HG03175 (cell line): Measurements from ENCODE around the gene SRC.

ENCODE experiments used
- ATAC-seq: cut with Tn5 transposase; IDR thresholded peaks from one replicate; pipeline ENCODE4 v1.9.1; 2021; ENCODE audit warnings: mild to moderate bottlenecking, moderate library complexity; ENCODE audit not compliant: unreplicated experiment

Gene SRC

GRCh38 chr20:37379967-37380828 lies 34.3 kb downstream of the SRC start:
- no peak for ATAC-seq

GRCh38 chr20:37380864-37381579 lies 35.1 kb downstream of the SRC start:
- ATAC-seq: no peak

- no peak for ATAC-seq
Observed at GRCh38 chr20:37381621-37382471, 35.9 kb downstream of the SRC start.

DNA sequence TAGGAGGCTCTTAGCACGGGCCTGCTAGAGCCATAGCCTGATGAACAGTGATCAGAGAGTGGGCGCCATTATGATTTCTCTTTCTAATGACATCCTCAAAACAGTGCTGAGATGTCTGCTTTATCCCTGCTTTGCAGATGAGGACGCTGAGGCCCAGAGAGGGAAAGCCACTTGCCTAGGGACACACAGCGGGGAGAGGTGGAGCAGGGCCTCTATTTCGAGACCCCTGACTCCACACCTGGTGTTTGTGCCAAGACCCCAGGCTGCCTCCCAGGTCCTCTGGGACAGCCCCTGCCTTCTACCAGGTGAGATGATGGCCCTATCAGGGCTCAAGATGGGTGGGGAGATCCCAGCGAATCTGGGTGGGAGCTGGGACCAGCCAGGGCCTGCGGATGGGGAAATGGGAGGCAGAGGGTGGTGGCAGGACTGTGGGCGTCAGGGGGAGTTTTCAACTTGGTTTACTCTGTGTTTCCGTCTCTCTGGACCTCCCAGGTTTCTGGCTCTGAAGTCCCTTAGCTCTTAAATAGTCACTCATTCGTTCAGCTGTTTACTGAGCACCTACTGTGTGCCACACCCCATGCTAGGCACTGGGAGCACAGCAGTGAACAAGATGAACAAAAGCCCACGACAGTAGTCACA lies 36.7 kb downstream of the SRC start:
- ATAC-seq: no peak

- no peak for ATAC-seq
Observed at GRCh38 chr20:37383229-37383989, 37.5 kb downstream of the SRC start.

DNA sequence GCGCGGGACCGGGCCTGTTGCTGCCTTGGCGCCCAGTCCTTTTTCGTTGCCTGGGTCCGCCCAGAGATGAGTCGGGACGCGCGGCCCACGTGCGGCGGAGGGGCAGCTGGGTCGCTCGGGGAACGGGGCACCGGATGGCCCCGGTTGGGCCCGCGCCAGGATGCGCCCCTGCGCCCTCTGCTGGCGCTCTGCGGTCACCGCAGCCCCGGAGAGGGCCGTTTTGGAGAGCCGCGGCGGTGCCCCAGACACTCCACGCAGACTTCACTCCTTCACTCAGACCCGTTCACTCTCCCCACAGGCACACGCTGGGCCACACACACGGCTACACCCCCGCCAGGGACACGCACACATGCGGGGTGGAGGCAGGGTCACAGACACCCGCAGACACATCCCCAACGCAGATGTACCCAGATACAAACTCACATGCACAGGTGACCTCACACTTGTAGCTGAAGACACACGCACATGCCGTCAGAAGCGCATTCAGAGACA lies 38.8 kb downstream of the SRC start:
- peak; percentile 66 for ATAC-seq

DNA sequence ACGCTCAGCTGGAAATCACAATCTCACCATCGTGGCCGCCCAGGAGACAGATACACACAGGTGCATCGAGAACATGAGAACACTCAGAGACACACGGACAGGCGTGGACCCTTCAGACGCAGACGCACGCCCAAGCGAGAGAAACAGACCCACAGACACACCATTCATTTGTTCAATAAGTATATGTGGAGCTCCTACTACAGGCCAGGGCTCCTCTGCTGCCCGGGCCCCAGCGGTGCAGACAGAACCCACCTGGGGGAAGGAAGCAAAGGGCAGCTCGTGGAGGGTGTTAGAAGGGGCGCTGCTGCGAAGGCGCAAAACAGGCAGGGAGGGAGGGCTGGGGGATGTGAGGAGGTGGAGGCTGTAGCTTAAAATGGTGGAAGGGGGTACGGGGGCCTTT lies 39.2 kb downstream of the SRC start:
- no peak for ATAC-seq

GRCh38 chr20:37385659-37386504 lies 39.9 kb downstream of the SRC start:
- ATAC-seq: no peak

GRCh38 chr20:37386505-37387251 lies 40.7 kb downstream of the SRC start:
- no peak for ATAC-seq

DNA sequence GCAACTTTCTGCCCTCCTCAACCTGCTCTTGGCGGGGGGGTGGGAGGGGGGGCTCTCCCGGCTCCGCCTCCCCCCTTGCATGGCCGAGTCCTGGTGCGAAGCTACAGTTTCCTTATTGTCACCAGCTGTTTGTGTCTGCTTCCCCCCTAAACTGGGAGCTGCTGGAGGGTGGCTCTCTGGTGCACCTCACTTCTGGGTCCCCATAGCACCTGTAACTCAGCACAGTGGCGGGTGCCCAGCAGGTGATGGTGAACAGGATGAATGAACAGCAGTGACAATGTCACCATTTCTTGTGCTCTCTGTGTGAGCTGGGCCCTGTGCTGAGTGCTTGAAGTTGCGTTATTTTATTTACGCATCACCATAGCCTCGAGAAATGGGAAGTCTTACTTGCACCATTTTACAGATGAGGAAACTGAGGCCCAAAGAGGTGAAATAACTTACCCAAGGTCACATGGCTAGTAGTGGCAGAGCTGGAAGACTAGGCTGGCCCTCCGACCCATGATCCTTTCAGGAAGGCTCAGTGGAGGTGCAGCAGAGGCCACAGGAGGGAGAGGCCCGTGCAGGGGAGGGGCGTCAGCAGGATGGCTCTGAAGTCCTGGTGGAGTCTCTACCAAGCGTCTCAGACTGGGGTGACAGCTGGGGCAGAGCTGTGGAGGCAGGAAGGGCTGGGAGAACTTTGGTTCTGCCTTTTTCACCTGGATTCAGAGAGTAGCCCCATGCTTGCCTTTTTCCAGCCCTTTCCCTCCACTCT lies 41.8 kb downstream of the SRC start:
- no peak for ATAC-seq

- ATAC-seq: no peak
Observed at GRCh38 chr20:37388831-37389230, 42.9 kb downstream of the SRC start.

DNA sequence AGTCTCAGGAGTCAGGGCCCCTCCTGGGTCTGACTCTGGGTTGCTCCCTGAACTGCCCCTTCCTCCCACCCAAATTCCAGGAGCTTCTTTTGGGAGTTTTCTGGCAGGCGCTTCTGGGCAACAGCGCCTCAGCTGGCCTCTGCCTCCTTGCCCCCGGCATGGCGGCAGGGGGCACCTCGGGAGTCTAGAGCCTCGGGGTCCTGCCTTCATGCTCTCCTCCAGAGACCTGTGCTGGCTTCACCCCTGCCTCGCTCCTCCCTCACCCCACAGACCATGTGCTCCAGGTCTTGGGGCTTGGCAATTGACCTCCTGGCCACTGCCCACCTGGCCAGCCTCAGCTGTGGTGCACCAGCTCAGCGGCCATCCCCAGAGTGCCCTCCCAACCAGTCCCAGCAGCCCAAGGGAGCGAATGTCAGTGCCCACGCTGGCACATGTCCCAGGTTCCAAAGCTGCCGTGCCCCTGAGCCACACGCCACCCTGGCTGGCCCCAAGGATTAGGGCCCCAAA lies 43.4 kb downstream of the SRC start:
- ATAC-seq: no peak

- ATAC-seq: no peak
Observed at GRCh38 chr20:37389844-37390275, 43.9 kb downstream of the SRC start.

- ATAC-seq: no peak
Observed at GRCh38 chr20:37390503-37390890, 44.6 kb downstream of the SRC start.

GRCh38 chr20:37390891-37391525 lies 45.1 kb downstream of the SRC start:
- ATAC-seq: no peak

- ATAC-seq: no peak
Observed at GRCh38 chr20:37392441-37393195, 46.7 kb downstream of the SRC start.
